HepG2 (cell line): ENCODE data around the gene TUBB4B. TPM values are rescaled to one million over a fixed set of nuclear protein-coding genes. Genes with fewer than 3 reads are reported as not detected.
A peak's percentile ranks its signal among the peaks of the same experiment; 100 is the strongest.

Experiments
- CENPX ChIP-seq: sonication (generic); formaldehyde crosslinking; IDR thresholded peaks from 2 replicates; pipeline ENCODE4 v1.9.0; 2021; ENCODE audit warnings: mild to moderate bottlenecking, missing genetic modification reagents, moderate library complexity
- HDAC2 ChIP-seq: sonication (generic); formaldehyde crosslinking; IDR thresholded peaks from 2 replicates; pipeline ENCODE4 v1.4.0; 2020; ENCODE audit warnings: missing genetic modification reagents
- HES4 ChIP-seq: sonication (generic); formaldehyde crosslinking; IDR thresholded peaks from 2 replicates; pipeline ENCODE4 v1.9.0; 2021; ENCODE audit warnings: mild to moderate bottlenecking, missing genetic modification reagents, borderline replicate concordance
- MEIS2 ChIP-seq: sonication (generic); formaldehyde crosslinking; IDR thresholded peaks from 2 replicates; pipeline ENCODE4 v1.9.0; 2021; ENCODE audit warnings: mild to moderate bottlenecking, missing genetic modification reagents
- NFE2L1 ChIP-seq: sonication (generic); formaldehyde crosslinking; IDR thresholded peaks from 2 replicates; pipeline ENCODE4 v1.4.0; 2020; ENCODE audit warnings: missing genetic modification reagents, mild to moderate bottlenecking, borderline replicate concordance
- NFKB2 ChIP-seq: sonication (generic); formaldehyde crosslinking; IDR thresholded peaks from 2 replicates; pipeline ENCODE4 v1.4.0; 2020; ENCODE audit warnings: missing genetic modification reagents, borderline replicate concordance
- SETDB1 ChIP-seq: sonication (generic); formaldehyde crosslinking; IDR thresholded peaks from 2 replicates; pipeline ENCODE4 v1.5.1; 2020; ENCODE audit warnings: missing genetic modification reagents, mild to moderate bottlenecking, borderline replicate concordance
- YY1 ChIP-seq: IDR thresholded peaks from 2 replicates; pipeline ENCODE4 v1.6.1; 2011; ENCODE audit warnings: low read length, low read depth, moderate library complexity, mild to moderate bottlenecking; ENCODE audit not compliant: insufficient read depth, insufficient replicate concordance
- ZNF354B ChIP-seq: sonication (generic); formaldehyde crosslinking; IDR thresholded peaks from 2 replicates; pipeline ENCODE4 v1.8.0; 2022; ENCODE audit warnings: mild to moderate bottlenecking, missing genetic modification reagents
- ZNF749 ChIP-seq: sonication (generic); formaldehyde crosslinking; IDR thresholded peaks from 2 replicates; pipeline ENCODE4 v1.8.0; 2022; ENCODE audit warnings: mild to moderate bottlenecking, missing genetic modification reagents, moderate library complexity, borderline replicate concordance
- ZZZ3 ChIP-seq: sonication (generic); formaldehyde crosslinking; IDR thresholded peaks from 2 replicates; pipeline ENCODE4 v1.4.0; 2020; ENCODE audit warnings: missing genetic modification reagents, mild to moderate bottlenecking, borderline replicate concordance
- polyA plus RNA-seq, 8 experiments: library from polyadenylated mRNA; depleted of rRNA in 3 of 8; stranded (reverse) in 7 of 8; unstranded in 1 of 8; fragments of >200 nt; fragmentation: Illumina TruSeq in 4 of 8; extraction: Trizol in 4 of 8; gene quantifications; 2 replicates each; pipeline versions ENCODE4 v1.2.1 to v1.2.3, GENCODE V29; 2011 to 2016; ENCODE audit warnings: low read depth in 4 of 8, missing spikeins in 1 of 8, mixed read lengths in 1 of 8; ENCODE audit not compliant: insufficient read depth in 1 of 8
- total RNA-seq, 5 experiments: library from RNA; depleted of rRNA; stranded (reverse); fragments of >200 nt; fragmentation: Illumina TruSeq; extraction: Trizol; gene quantifications; 2 replicates each; pipeline ENCODE4 v1.2.3, GENCODE V29; 2016; ENCODE audit warnings: low read depth in 1 of 5
- TF ChIP-seq, protein P1 (sequence below): sonication (generic); formaldehyde crosslinking; IDR thresholded peaks from 2 replicates; pipeline ENCODE4 v1.8.1; 2022; ENCODE audit warnings: mild to moderate bottlenecking, missing genetic modification reagents
- TF ChIP-seq, protein P2 (sequence below): IDR thresholded peaks from 2 replicates; pipeline ENCODE4 v1.6.1; 2016; ENCODE audit warnings: missing biosample characterization, missing genetic modification reagents, low read depth
- TF ChIP-seq, protein P3 (sequence below): sonication (generic); formaldehyde crosslinking; IDR thresholded peaks from 2 replicates; pipeline ENCODE4 v1.5.0; 2020; ENCODE audit warnings: missing genetic modification reagents
- TF ChIP-seq, protein P4 (sequence below), 2 experiments: sonication (generic) in 1 of 2; formaldehyde crosslinking in 1 of 2; IDR thresholded peaks; 2 replicates each; pipeline versions ENCODE4 v1.6.1 to v1.9.0; 2014 to 2022; ENCODE audit warnings: antibody characterized with exemption in 1 of 2, borderline replicate concordance in 1 of 2, inconsistent platforms in 1 of 2, low read depth in 1 of 2, missing genetic modification reagents in 1 of 2
- TF ChIP-seq, protein P5 (sequence below): sonication (generic); formaldehyde crosslinking; IDR thresholded peaks from 2 replicates; pipeline ENCODE4 v1.4.0; 2020; ENCODE audit warnings: missing genetic modification reagents, borderline replicate concordance

Gene TUBB4B
- total and polyA plus RNA-seq, 2 of the 13 experiments (the other 11 are each of a cell fraction or from before 2014, with no cell fraction given), result 182 to 412 TPM

DNA sequence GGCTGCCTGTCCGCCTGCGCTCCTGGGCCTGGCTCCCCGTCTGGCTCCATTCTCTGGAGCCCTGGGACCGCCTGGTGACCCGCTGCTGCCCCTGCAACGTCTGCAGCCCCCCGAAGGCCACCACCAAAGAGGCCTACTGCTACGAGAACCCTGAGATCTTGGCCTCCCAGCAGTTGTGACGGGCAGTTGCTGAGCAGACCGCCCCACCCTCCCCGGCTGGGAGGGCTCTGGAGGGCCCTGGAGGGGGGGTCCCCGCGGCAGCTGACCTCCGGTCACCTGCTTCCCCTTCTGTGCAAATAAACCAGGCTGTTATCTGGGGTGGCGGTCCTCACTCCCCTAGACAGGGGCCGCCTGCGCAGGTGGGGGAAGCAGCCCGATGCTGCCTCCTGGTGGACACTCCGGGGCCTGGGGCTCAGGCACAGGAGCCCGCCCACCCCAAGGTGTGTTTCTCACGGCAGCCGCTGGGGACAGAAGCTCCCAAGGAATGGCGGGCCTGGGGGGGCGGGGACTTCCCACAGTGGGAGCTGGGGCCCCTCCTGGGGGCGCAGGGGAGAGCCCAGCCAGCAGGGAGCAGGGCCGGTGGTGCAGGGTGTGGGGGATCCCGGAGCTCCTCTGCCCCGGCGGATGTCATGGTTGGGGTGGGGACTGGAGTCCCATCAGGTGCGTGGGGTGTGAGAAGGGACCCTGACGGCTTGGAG, 4.7 kb upstream of the TUBB4B start (continued):
- TF ChIP-seq NFE2L1 (CRISPR knock-in tag) (no peak), CENPX (no peak), HDAC2 (CRISPR knock-in tag) (peak; percentile 76), YY1 (peak; percentile 89), MEIS2 (CRISPR knock-in tag) (peak; percentile 22; the same call in 1 of the 2 replicates), SETDB1 (CRISPR knock-in tag) (no peak), ZNF749 (no peak), ZNF354B (no peak), ZZZ3 (no peak), HES4 (CRISPR knock-in tag) (no peak), NFKB2 (CRISPR knock-in tag) (no peak; the same call in 1 of the 2 replicates)
- TF ChIP-seq, protein P1, sequence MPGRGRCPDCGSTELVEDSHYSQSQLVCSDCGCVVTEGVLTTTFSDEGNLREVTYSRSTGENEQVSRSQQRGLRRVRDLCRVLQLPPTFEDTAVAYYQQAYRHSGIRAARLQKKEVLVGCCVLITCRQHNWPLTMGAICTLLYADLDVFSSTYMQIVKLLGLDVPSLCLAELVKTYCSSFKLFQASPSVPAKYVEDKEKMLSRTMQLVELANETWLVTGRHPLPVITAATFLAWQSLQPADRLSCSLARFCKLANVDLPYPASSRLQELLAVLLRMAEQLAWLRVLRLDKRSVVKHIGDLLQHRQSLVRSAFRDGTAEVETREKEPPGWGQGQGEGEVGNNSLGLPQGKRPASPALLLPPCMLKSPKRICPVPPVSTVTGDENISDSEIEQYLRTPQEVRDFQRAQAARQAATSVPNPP (CRISPR knock-in tag), result no peak
- TF ChIP-seq, protein P2, sequence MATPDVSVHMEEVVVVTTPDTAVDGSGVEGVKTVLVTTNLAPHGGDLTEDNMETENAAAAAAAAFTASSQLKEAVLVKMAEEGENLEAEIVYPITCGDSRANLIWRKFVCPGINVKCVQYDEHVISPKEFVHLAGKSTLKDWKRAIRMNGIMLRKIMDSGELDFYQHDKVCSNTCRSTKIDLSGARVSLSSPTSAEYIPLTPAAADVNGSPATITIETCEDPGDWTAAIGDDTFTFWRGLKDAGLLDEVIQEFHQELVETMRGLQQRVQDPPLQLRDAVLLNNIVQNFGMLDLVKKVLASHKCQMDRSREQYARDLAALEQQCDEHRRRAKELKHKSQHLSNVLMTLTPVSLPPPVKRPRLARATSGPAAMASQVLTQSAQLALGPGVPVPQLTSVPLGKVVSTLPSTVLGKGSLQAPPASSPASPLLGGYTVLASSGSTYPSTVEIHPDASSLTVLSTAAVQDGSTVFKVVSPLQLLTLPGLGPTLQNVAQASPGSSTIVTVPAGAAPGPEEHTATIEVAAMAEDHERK (CRISPR knock-in tag), result no peak; the same call in 1 of the 2 replicates
- TF ChIP-seq, protein P3, sequence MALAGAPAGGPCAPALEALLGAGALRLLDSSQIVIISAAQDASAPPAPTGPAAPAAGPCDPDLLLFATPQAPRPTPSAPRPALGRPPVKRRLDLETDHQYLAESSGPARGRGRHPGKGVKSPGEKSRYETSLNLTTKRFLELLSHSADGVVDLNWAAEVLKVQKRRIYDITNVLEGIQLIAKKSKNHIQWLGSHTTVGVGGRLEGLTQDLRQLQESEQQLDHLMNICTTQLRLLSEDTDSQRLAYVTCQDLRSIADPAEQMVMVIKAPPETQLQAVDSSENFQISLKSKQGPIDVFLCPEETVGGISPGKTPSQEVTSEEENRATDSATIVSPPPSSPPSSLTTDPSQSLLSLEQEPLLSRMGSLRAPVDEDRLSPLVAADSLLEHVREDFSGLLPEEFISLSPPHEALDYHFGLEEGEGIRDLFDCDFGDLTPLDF (CRISPR knock-in tag), result no peak
- TF ChIP-seq, protein P4, sequence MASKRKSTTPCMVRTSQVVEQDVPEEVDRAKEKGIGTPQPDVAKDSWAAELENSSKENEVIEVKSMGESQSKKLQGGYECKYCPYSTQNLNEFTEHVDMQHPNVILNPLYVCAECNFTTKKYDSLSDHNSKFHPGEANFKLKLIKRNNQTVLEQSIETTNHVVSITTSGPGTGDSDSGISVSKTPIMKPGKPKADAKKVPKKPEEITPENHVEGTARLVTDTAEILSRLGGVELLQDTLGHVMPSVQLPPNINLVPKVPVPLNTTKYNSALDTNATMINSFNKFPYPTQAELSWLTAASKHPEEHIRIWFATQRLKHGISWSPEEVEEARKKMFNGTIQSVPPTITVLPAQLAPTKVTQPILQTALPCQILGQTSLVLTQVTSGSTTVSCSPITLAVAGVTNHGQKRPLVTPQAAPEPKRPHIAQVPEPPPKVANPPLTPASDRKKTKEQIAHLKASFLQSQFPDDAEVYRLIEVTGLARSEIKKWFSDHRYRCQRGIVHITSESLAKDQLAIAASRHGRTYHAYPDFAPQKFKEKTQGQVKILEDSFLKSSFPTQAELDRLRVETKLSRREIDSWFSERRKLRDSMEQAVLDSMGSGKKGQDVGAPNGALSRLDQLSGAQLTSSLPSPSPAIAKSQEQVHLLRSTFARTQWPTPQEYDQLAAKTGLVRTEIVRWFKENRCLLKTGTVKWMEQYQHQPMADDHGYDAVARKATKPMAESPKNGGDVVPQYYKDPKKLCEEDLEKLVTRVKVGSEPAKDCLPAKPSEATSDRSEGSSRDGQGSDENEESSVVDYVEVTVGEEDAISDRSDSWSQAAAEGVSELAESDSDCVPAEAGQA (IDR thresholded peaks at IDR 0.05; ENCODE audit: low read depth), result no peak
- TF ChIP-seq, protein P4 (CRISPR knock-in tag; IDR thresholded peaks at IDR 0.05; ENCODE audit: borderline replicate concordance), result 0 out of 2 replicates have a peak, but pooled peaks have one; percentile 50
- TF ChIP-seq, protein P5, sequence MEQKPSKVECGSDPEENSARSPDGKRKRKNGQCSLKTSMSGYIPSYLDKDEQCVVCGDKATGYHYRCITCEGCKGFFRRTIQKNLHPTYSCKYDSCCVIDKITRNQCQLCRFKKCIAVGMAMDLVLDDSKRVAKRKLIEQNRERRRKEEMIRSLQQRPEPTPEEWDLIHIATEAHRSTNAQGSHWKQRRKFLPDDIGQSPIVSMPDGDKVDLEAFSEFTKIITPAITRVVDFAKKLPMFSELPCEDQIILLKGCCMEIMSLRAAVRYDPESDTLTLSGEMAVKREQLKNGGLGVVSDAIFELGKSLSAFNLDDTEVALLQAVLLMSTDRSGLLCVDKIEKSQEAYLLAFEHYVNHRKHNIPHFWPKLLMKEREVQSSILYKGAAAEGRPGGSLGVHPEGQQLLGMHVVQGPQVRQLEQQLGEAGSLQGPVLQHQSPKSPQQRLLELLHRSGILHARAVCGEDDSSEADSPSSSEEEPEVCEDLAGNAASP (CRISPR knock-in tag), result peak; percentile 69; the same call in 1 of the 2 replicates
